D721Med (cell line): ENCODE measurements around the gene CNDP2.

Source experiments
- DNase-seq: peaks from one replicate; pipeline ENCODE4 v3.0.0; 2011; ENCODE audit warnings: low spot score; ENCODE audit not compliant: insufficient read length
- FAIRE-seq: peaks from 2 replicates; lab custom pipeline; 2011; peaks lifted over from hg19 to GRCh38; lab: Jason Lieb, UNC
- CTCF ChIP-seq: IDR thresholded peaks from 2 replicates; pipeline ENCODE4 v1.5.1; 2012; ENCODE audit warnings: mild to moderate bottlenecking, control low read depth; ENCODE audit not compliant: insufficient read depth; ENCODE audit errors: missing control alignments

The CNDP2 gene

GRCh38 chr18:74531043-74531442 is 34.9 kb downstream of the CNDP2 start:
- FAIRE-seq (no peak), DNase-seq (no peak)
- no peak for TF ChIP-seq CTCF

- FAIRE-seq = no peak
- DNase-seq = no peak
- no peak for TF ChIP-seq CTCF
Observed at GRCh38 chr18:74532511-74533025, 36.4 kb downstream of the CNDP2 start.

GRCh38 chr18:74533666-74534065 is 37.5 kb downstream of the CNDP2 start:
- DNase-seq = no peak
- no peak for FAIRE-seq
- TF ChIP-seq CTCF = no peak

- FAIRE-seq (peak; percentile 38), DNase-seq (no peak)
- TF ChIP-seq CTCF = no peak
Observed at GRCh38 chr18:74534150-74534969, 38.2 kb downstream of the CNDP2 start, which contains the start of gene CNDP1. Gene CNDP1 (plus strand): TSS chr18:74534500. CDS start chr18:74534668, 168 bp downstream.

- FAIRE-seq = no peak
- no peak for DNase-seq
- no peak for TF ChIP-seq CTCF
Observed at GRCh38 chr18:74534981-74535649, 39.0 kb downstream of the CNDP2 start.

GRCh38 chr18:74539289-74539688 is 43.1 kb downstream of the CNDP2 start:
- no peak for TF ChIP-seq CTCF
- no peak for FAIRE-seq
- no peak for DNase-seq
